ENCODE results near the gene CHD3. TPM values are rescaled to one million over a fixed set of nuclear protein-coding genes. Genes with fewer than 3 reads are reported as not detected.

CHD3 gene
- total and polyA plus RNA-seq, 2 of the 13 experiments (the other 11 are each of a cell fraction or from before 2014, with no cell fraction given): 2.7 to 3.7 TPM

DNA sequence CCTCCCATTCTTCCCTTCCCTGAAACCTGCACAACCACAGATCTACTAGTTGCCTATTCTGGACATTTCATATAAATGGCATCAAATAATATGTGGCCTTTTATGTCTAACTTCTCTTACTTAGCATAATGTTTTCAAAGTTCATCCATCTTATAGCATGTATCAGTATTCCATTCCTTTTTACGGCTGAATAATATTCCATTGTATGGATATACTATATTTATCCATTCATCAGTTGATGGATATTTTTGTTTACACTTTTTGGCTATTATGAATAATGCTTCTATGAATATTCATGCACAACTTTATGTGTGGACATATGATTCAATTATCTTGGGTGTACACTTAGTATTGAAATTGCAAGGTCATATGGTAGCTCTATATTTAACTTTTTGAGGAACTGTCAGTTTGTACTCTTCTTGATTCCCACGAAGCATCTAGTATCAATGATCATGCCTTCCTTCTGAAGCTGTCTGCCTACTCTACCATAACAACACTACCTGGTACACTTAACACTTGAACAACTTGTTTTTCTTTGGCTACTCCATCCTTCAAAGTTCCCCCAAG lies 12.7 kb upstream of the CHD3 start:
- CTCF ChIA-PET (ENCODE audit: low intra/inter-chr PET ratio, low total read pairs): no interaction called here
- BruUV-seq (replicated peaks): no TSS peak
- H3K4me3 ChIP-seq (replicated peaks in 1 of 3; ENCODE audit: insufficient read depth in 1 of 3, low read depth in 2 of 3, low read length in 3 of 3): no peak overlapping the region
- H3K9me3 ChIP-seq (ENCODE audit: low read length): no peaks in the 10 kb centered on the region
- no peak overlapping the region for H3K27ac ChIP-seq (ENCODE audit: extremely low read length, insufficient read depth, low read length)
- 73% methylated on average over 2 of the region's 2 CpGs for WGBS (ENCODE audit: low lambda C conversion rate)
- no peaks in the 10 kb centered on the region for H3K36me3 ChIP-seq (replicated peaks in 1 of 2; ENCODE audit: control insufficient read depth in 1 of 2, insufficient read depth in 2 of 2, low read length in 2 of 2)
- POLR2A ChIA-PET: interaction anchor here (0.7 kb wide), 1 partner anchor 11 kb away, joined by 3 read pairs; no protein-coding TSS in a partner anchor
- ATAC-seq: no peak
- H4K20me1 ChIP-seq (ENCODE audit: insufficient read depth, low read length): no peaks in the 10 kb centered on the region
- FAIRE-seq: no peak
- H3K27me3 ChIP-seq (ENCODE audit: control insufficient read depth in 1 of 2, insufficient read depth in 2 of 2, low read length in 2 of 2): no peaks in the 10 kb centered on the region
- H3K4me1 ChIP-seq (ENCODE audit: insufficient read depth, low read length): peaks cover 11% of the 10 kb centered on the region
- intact Hi-C loops (cut with micrococcal nuclease; ENCODE audit: unreplicated experiment) (no loop called here), in situ Hi-C loops (cut with HindIII; ENCODE audit: extremely low pct_ligation_motif_present, low pct_unique_long_range_greater_than_20kb) (no loop called here)
- H3K4me2 ChIP-seq (ENCODE audit: low read depth, low read length): no peak overlapping the region
- H3K9ac ChIP-seq (ENCODE audit: insufficient read depth, low read depth, low read length): no peak overlapping the region
- no peak overlapping the region for H2AFZ ChIP-seq (ENCODE audit: low read length)
- no peaks in the 10 kb centered on the region for H3K79me2 ChIP-seq (ENCODE audit: insufficient read depth, low read length)
- DNase-seq (ENCODE audit: low spot score): no peak
- TF ChIP-seq FIP1L1 (IDR thresholded peaks at IDR 0.05; ENCODE audit: borderline replicate concordance, insufficient read depth, low read depth, low read length) (no peak), ZNF782 (CRISPR knock-in tag; IDR thresholded peaks at IDR 0.05; ENCODE audit: borderline replicate concordance) (no peak), FOXK1 (CRISPR knock-in tag; IDR thresholded peaks at IDR 0.05; ENCODE audit: borderline replicate concordance, low read depth) (no peak), ZNF567 (CRISPR knock-in tag; IDR thresholded peaks at IDR 0.05; ENCODE audit: borderline replicate concordance) (no peak), ZNF362 (CRISPR knock-in tag; IDR thresholded peaks at IDR 0.05; ENCODE audit: borderline replicate concordance) (no peak), HDAC6 (IDR thresholded peaks at IDR 0.05; ENCODE audit: low read depth, low read length) (no peak), ZNF10 (CRISPR knock-in tag; IDR thresholded peaks at IDR 0.05; ENCODE audit: borderline replicate concordance, low read depth) (no peak), MAF1 (CRISPR knock-in tag; IDR thresholded peaks at IDR 0.05; ENCODE audit: borderline replicate concordance) (no peak), KDM5A (IDR thresholded peaks at IDR 0.05; ENCODE audit: borderline replicate concordance, low read length) (no peak), ZNF572 (CRISPR knock-in tag; IDR thresholded peaks at IDR 0.05) (no peak), FOXA1 (IDR thresholded peaks at IDR 0.05) (no peak), FOXA1 (CRISPR knock-in tag; IDR thresholded peaks at IDR 0.05) (no peak), ZNF580 (CRISPR knock-in tag; IDR thresholded peaks at IDR 0.05; ENCODE audit: borderline replicate concordance, low read depth) (no peak)
- TF ChIP-seq, protein P1, sequence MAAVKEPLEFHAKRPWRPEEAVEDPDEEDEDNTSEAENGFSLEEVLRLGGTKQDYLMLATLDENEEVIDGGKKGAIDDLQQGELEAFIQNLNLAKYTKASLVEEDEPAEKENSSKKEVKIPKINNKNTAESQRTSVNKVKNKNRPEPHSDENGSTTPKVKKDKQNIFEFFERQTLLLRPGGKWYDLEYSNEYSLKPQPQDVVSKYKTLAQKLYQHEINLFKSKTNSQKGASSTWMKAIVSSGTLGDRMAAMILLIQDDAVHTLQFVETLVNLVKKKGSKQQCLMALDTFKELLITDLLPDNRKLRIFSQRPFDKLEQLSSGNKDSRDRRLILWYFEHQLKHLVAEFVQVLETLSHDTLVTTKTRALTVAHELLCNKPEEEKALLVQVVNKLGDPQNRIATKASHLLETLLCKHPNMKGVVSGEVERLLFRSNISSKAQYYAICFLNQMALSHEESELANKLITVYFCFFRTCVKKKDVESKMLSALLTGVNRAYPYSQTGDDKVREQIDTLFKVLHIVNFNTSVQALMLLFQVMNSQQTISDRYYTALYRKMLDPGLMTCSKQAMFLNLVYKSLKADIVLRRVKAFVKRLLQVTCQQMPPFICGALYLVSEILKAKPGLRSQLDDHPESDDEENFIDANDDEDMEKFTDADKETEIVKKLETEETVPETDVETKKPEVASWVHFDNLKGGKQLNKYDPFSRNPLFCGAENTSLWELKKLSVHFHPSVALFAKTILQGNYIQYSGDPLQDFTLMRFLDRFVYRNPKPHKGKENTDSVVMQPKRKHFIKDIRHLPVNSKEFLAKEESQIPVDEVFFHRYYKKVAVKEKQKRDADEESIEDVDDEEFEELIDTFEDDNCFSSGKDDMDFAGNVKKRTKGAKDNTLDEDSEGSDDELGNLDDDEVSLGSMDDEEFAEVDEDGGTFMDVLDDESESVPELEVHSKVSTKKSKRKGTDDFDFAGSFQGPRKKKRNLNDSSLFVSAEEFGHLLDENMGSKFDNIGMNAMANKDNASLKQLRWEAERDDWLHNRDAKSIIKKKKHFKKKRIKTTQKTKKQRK (IDR thresholded peaks at IDR 0.05; ENCODE audit: low read length): no peak
- TF ChIP-seq, protein P2, sequence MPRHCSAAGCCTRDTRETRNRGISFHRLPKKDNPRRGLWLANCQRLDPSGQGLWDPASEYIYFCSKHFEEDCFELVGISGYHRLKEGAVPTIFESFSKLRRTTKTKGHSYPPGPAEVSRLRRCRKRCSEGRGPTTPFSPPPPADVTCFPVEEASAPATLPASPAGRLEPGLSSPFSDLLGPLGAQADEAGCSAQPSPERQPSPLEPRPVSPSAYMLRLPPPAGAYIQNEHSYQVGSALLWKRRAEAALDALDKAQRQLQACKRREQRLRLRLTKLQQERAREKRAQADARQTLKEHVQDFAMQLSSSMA (CRISPR knock-in tag; IDR thresholded peaks at IDR 0.05): no peak
- TF ChIP-seq, protein P3, sequence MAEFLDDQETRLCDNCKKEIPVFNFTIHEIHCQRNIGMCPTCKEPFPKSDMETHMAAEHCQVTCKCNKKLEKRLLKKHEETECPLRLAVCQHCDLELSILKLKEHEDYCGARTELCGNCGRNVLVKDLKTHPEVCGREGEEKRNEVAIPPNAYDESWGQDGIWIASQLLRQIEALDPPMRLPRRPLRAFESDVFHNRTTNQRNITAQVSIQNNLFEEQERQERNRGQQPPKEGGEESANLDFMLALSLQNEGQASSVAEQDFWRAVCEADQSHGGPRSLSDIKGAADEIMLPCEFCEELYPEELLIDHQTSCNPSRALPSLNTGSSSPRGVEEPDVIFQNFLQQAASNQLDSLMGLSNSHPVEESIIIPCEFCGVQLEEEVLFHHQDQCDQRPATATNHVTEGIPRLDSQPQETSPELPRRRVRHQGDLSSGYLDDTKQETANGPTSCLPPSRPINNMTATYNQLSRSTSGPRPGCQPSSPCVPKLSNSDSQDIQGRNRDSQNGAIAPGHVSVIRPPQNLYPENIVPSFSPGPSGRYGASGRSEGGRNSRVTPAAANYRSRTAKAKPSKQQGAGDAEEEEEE (CRISPR knock-in tag; IDR thresholded peaks at IDR 0.05; ENCODE audit: borderline replicate concordance): no peak
